DMS 273 treated with DMSO at 0.1 percent for 48 hours (cell line): ENCODE results near the gene CAPN9.
"Not testable (repeated sequence)": the region's sequence is repeated elsewhere in the genome, so short reads cannot be mapped to it uniquely, and the experiment has no call there.

ENCODE experiments used
- DNase-seq: peaks from one replicate; lab custom pipeline; 2025; lab: John Stamatoyannopoulos, UW

Gene CAPN9

DNA sequence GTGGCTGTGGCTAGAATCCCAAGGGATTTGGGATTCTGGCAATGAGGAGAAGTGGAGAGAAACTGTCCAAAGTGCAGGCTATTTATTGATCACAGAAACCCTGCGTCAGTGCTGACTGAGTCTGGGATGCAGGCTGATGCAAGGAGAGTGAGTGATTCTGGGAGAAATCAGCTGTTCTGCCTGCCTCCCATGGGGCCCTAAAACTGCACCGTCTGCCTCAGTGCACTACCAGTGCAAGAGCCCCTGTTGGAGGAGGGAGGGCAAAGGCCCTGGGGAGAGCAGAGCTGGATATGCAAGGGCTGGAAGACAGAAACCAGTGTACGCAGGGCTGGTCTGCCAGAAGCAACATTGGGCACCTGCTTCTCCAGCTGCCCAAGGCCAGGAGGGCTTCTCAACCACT, 78.6 kb downstream of the CAPN9 start:
- DNase-seq = no peak

DNA sequence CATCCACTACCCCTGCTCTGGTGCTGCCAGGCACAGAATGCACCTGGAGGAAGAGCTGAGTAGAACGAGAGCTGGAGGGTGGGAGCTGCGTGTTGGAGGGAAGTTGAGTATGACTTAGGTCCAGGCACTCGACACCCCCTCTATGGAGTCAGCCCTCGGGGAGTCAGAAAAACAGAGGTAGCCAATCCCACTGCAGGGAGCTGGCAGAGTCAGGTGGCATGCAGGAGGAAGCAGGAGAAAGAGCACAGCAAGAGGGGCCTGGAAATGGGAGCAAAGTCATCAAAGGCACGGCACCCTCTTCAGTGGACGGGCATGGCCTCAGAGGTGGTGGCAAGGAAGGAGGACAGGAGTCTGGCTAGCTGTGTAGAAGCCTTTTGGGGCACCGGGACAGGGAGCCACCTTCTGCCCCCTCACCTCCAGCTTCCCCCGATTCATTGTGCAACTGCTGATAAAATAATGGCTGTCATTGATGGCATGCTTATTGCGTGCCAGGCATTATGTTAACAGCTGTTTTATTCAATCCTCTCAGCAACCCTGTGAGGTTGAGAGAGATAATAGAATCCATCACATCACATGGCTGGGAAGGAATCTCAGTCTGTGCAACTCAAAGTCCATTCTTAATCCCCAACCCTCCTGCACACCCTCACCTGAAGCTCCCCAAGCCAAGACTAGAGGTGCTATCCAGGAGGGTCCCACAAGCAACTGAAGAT, 79.1 kb downstream of the CAPN9 start:
- DNase-seq = no peak

DNA sequence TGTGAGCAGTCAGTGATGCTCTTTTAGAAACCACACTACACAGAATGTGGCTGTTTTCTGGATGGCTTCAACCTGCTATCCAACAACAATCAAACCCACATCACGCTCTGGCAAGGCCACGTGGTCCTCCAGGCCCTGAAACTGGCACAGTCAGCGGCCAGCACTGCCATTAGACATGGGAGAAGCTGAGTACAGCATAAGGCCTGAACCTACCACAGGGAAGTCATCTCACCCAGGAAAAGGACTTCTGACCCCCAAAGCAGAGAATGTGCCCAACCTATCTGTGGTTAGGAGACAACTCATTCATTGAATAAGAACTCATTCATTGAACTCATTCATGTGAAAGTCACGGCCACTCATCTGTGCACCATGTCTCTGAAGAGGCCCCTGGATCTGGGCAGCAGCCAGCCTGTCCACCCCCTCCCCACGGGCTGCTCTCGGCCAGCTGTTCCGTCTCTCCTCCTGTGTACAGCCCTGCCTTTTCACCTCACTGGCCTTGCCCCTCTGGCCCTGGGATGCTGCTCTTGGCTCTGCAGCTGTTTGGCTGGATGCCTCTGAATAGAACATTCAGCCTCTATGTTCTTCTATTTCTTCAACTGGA, 80.0 kb downstream of the CAPN9 start:
- no peak for DNase-seq

GRCh38 chr1:230827801-230828200, 80.6 kb downstream of the CAPN9 start:
- DNase-seq = no peak

DNA sequence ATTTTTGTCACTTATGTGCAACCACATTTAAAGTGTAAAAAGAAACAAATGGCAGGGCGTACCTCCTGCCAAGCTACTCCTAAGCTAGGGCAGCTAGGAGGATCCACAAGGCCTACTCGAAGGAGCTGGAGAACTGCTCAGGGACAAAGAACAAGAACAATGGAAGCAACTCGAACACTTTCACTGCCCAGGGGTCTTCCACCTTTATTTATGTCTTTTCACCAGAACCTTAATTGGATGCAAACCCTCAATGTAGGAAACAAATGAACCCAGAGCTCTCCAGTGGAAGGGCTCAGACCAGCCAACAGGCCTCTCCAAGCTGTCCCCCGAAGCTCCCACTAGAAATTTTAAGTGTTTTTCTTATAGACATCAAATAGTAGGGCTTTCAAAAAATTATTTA, 81.2 kb downstream of the CAPN9 start:
- no peak for DNase-seq

GRCh38 chr1:230831771-230832170, 84.6 kb downstream of the CAPN9 start:
- DNase-seq = no peak

DNA sequence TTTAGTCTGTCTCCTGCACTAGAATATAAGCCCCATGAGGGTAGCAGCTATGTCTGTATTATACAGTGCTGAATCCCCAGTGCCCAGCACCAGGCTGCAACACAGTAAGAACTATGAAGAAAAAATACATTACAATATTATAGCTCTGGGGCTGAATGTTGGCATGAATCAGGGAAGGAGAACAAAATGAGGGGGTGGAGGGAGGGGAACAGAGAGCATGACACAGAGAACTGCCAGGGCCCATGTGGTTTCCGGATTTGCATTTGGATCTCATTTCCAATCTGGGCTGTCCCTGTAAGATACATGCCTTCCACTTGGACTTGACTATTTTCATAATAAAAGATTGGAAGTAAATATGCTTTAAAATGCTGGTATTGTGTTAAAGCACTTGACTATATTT, 85.3 kb downstream of the CAPN9 start:
- DNase-seq = no peak

GRCh38 chr1:230833511-230833910, 86.3 kb downstream of the CAPN9 start:
- DNase-seq = no peak

GRCh38 chr1:230834292-230834691, 87.1 kb downstream of the CAPN9 start:
- DNase-seq = no peak

GRCh38 chr1:230836347-230836746, 89.2 kb downstream of the CAPN9 start:
- no peak for DNase-seq

- no peak for DNase-seq
Observed at GRCh38 chr1:230836793-230837192, 89.6 kb downstream of the CAPN9 start.

DNA sequence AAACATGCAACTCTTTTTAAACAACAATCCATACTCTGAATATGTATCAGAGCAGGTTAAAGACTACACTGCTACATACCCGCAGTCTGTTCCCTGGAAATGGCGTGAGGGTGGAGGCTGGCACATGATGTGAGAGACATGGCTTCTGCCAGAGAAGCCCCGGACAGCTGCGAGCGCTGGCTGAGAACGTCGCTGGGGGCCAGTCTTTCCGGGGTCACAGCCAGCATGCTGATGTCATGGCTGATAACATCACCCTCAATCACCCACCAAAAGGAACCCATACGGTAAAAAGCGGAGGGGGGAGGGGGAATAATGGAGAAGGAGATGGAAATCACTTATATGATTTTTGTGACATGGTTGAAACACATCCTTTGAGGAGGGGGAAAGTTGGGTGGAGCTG, 92.0 kb downstream of the CAPN9 start:
- DNase-seq = no peak

- DNase-seq = no peak
Observed at GRCh38 chr1:230842801-230843200, 95.6 kb downstream of the CAPN9 start.

GRCh38 chr1:230843503-230844309, 96.5 kb downstream of the CAPN9 start:
- no peak for DNase-seq

GRCh38 chr1:230844561-230844960, 97.4 kb downstream of the CAPN9 start:
- DNase-seq = no peak

DNA sequence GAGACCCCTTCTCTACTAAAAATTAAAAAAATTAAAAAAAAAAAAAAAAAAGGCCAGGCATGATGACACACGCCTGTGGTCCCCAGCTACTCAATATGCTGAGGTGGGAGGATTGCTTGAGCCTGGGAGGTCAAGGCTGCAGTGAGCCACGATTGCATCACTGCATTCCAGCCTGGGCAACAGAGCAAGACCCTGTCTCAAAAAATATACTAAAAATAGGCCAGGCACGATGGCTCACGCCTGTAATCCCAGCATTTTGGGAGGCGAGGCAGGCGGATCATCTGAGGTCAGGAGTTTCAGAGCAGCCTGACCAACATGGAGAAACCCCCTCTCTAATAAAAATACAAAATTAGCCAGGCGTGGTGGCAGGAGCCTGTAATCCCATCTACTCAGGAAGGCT, 98.0 kb downstream of the CAPN9 start:
- DNase-seq = not testable (repeated sequence)

DNA sequence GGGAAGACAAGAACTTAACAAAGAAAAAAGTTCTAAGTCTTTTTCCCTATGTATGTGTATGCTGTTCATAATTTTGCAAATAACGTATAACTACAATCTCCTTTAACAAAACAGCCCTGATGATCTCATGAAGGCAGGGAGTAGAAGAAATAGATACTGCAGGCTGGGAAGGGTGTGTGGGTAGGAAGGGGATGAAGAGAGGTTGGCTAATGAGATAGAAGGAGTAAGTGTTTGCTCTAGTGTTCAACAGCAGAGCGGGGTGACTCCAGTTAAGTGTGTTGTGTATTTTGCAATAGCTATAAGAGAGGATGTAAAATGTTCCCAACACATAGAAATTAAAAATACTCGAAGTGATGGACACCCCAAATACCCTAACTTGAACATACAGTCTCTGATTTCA, 101.0 kb downstream of the CAPN9 start:
- no peak for DNase-seq

- DNase-seq = no peak
Observed at GRCh38 chr1:230849451-230850224, 102.5 kb downstream of the CAPN9 start.

- DNase-seq = no peak
Observed at GRCh38 chr1:230850547-230850946, 103.4 kb downstream of the CAPN9 start.

- DNase-seq = no peak
Observed at GRCh38 chr1:230851291-230851691, 104.1 kb downstream of the CAPN9 start.
